Keratinocyte (primary cell): ENCODE data around the gene TEX13B. TPM values are rescaled to one million over a fixed set of nuclear protein-coding genes. Genes with fewer than 3 reads are reported as not detected.
A peak's percentile ranks its signal among the peaks of the same experiment; 100 is the strongest.

ENCODE experiments used
- DNase-seq: peaks from one replicate; pipeline ENCODE4 v3.0.0-alpha.2; 2011; ENCODE audit warnings: low read depth, missing footprints, low spot score
- FAIRE-seq: peaks from 2 replicates; lab custom pipeline; 2011; peaks lifted over from hg19 to GRCh38; lab: Jason Lieb, UNC
- H2AFZ ChIP-seq: 2 replicates; pipeline ENCODE4 v1.6.0; 2012; ENCODE audit warnings: low read length, control low read depth, inconsistent platforms; ENCODE audit not compliant: control insufficient read depth
- H3K27ac ChIP-seq: 2 replicates; pipeline ENCODE4 v1.5.1; 2011; ENCODE audit warnings: low read length; ENCODE audit not compliant: control insufficient read depth, insufficient read depth
- H3K27me3 ChIP-seq: 3 replicates; pipeline ENCODE4 v1.6.0; 2011; ENCODE audit warnings: low read length; ENCODE audit not compliant: control insufficient read depth, insufficient read depth; ENCODE audit errors: extremely low read depth
- H3K36me3 ChIP-seq, 2 experiments: 2 replicates in 1 of 2; 3 replicates in 1 of 2; pipeline ENCODE4 v1.5.1; 2011; ENCODE audit warnings: low read length in 2 of 2, mild to moderate bottlenecking in 1 of 2; ENCODE audit not compliant: control insufficient read depth in 2 of 2, insufficient read depth in 2 of 2; ENCODE audit errors: extremely low read depth in 1 of 2
- H3K4me1 ChIP-seq: 3 replicates; pipeline ENCODE4 v1.5.1; 2011; ENCODE audit warnings: low read length; ENCODE audit not compliant: control insufficient read depth, insufficient read depth; ENCODE audit errors: extremely low read depth
- H3K4me2 ChIP-seq: 3 replicates; pipeline ENCODE4 v1.6.0; 2011; ENCODE audit warnings: low read depth, low read length; ENCODE audit not compliant: control insufficient read depth, insufficient read depth; ENCODE audit errors: extremely low read depth
- H3K4me3 ChIP-seq, 3 experiments: fragments of 200-600 bp in 1 of 3; sonication (generic) in 1 of 3; 2 replicates in 2 of 3; 3 replicates in 1 of 3; pipeline ENCODE4 v1.5.1; 2011 to 2016; ENCODE audit warnings: low read length in 3 of 3, mild to moderate bottlenecking in 3 of 3, control low read depth in 2 of 3, inconsistent platforms in 1 of 3, low read depth in 1 of 3, mixed read lengths in 1 of 3, mixed run types in 1 of 3, moderate library complexity in 1 of 3; ENCODE audit not compliant: control insufficient read depth in 2 of 3, insufficient read depth in 2 of 3; ENCODE audit errors: extremely low read depth in 1 of 3
- H3K79me2 ChIP-seq: 2 replicates; pipeline ENCODE4 v1.6.0; 2012; ENCODE audit warnings: low read length; ENCODE audit not compliant: control insufficient read depth, insufficient read depth
- H3K9ac ChIP-seq: 3 replicates; pipeline ENCODE4 v1.6.0; 2011; ENCODE audit warnings: low read length; ENCODE audit not compliant: control insufficient read depth, insufficient read depth; ENCODE audit errors: extremely low read depth
- H3K9me1 ChIP-seq: 3 replicates; pipeline ENCODE4 v1.6.0; 2011; ENCODE audit warnings: low read length; ENCODE audit not compliant: control insufficient read depth, insufficient read depth; ENCODE audit errors: extremely low read depth
- H3K9me3 ChIP-seq: 2 replicates; pipeline ENCODE4 v1.5.1; 2012; ENCODE audit warnings: low read depth, low read length; ENCODE audit not compliant: control insufficient read depth
- H4K20me1 ChIP-seq: 3 replicates; pipeline ENCODE4 v1.6.0; 2011; ENCODE audit warnings: low read length; ENCODE audit not compliant: control insufficient read depth, insufficient read depth; ENCODE audit errors: extremely low read depth
- CTCF ChIP-seq, 3 experiments: IDR thresholded peaks in 1 of 3; conservative IDR thresholded peaks in 1 of 3; optimal IDR thresholded peaks in 1 of 3; 2 replicates in 2 of 3; 3 replicates in 1 of 3; pipeline versions ENCODE3 to v1.5.1; 2011; ENCODE audit warnings: low read length in 3 of 3, mild to moderate bottlenecking in 3 of 3, moderate library complexity in 2 of 3, control low read depth in 1 of 3, inconsistent platforms in 1 of 3; ENCODE audit not compliant: insufficient read depth in 2 of 3; ENCODE audit errors: extremely low read depth in 1 of 3
- EZH2 ChIP-seq: IDR thresholded peaks from one replicate; pipeline ENCODE4 v1.6.1; 2012; ENCODE audit warnings: inconsistent platforms, mild to moderate bottlenecking, low read length, moderate library complexity
- dilution Hi-C: fragments of 300-500 bp; cut with MboI; formaldehyde crosslinking; loops from one replicate; pipeline ENCODE4 v1.7.0; 2020; ENCODE audit warnings: low sequenced_read_pairs; ENCODE audit not compliant: extremely low pct_ligation_motif_present
- polyA plus RNA-seq, 5 experiments: library from polyadenylated mRNA; depleted of rRNA in 3 of 5; stranded (reverse) in 3 of 5; stranded (forward) in 1 of 5; unstranded in 1 of 5; fragments of >200 nt; gene quantifications; 1 replicate in 1 of 5; 2 replicates in 3 of 5; 3 replicates in 1 of 5; pipeline versions ENCODE4 v1.2.1 to v1.2.3, GENCODE V29; 2011 to 2012; ENCODE audit warnings: missing spikeins in 2 of 5, low read depth in 1 of 5, low replicate concordance in 1 of 5

The TEX13B gene
- polyA plus RNA-seq, 1 donor (not counting 4 experiments of a cell fraction or from before 2014, with no cell fraction given), result not detected

- no peak for TF ChIP-seq EZH2
- peak; percentile 45 to 59 (median 51) for TF ChIP-seq CTCF (optimal IDR thresholded peaks at IDR 0.05 in 1 of 3, IDR thresholded peaks at IDR 0.05 in 1 of 3, conservative IDR thresholded peaks at IDR 0.05 in 1 of 3; ENCODE audit: extremely low read depth in 1 of 3, insufficient read depth in 2 of 3, low read length in 3 of 3)
- Histone ChIP-seq H3K4me2 (no peak overlapping the region), H3K9me1 (no peaks in the 10 kb centered on the region), H3K9ac (no peak overlapping the region), H3K4me3 (no peak overlapping the region), H4K20me1 (no peaks in the 10 kb centered on the region), H2AFZ (no peak overlapping the region), H3K27me3 (peaks cover 3% of the 10 kb centered on the region), H3K27ac (no peak overlapping the region), H3K36me3 (peaks cover 5 to 6% of the 10 kb centered on the region in 2 experiments), H3K4me1 (no peaks in the 10 kb centered on the region), H3K79me2 (no peaks in the 10 kb centered on the region), H3K9me3 (no peaks in the 10 kb centered on the region)
- FAIRE-seq (no peak), DNase-seq (no peak)
- dilution Hi-C loops, result no loop called here
Observed at GRCh38 chrX:107978707-107979307, 3.4 kb downstream of the TEX13B start.

DNA sequence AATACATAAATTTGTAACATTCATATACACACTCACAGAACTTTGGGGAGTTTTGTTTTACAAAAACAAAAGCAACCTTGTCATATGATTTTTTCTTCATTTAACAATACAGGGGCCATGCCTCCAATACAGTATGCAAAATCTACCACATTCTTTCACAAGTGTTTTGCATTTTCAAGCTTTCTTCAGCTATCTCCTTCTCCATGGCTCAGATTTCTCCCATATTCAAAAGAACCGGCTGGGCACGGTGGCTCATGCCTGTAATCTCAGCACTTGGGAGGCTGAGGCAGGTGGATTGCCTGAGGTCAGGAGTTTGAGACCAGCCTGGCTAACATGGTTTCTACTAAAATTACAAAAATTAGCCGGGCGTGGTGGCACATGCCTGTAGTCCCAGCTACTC, 4.1 kb downstream of the TEX13B start:
- Histone ChIP-seq H3K27me3 (peaks cover 3% of the 10 kb centered on the region), H4K20me1 (no peaks in the 10 kb centered on the region), H3K9me1 (no peaks in the 10 kb centered on the region), H3K36me3 (peaks cover 5 to 6% of the 10 kb centered on the region in 2 experiments), H3K4me1 (no peaks in the 10 kb centered on the region), H3K9ac (no peak overlapping the region), H3K79me2 (no peaks in the 10 kb centered on the region), H3K27ac (no peak overlapping the region), H3K4me2 (no peak overlapping the region), H3K4me3 (no peak overlapping the region), H3K9me3 (no peaks in the 10 kb centered on the region), H2AFZ (no peak overlapping the region)
- FAIRE-seq (no peak), DNase-seq (no peak)
- TF ChIP-seq EZH2 (no peak), CTCF (optimal IDR thresholded peaks at IDR 0.05 in 1 of 3, IDR thresholded peaks at IDR 0.05 in 1 of 3, conservative IDR thresholded peaks at IDR 0.05 in 1 of 3; ENCODE audit: extremely low read depth in 1 of 3, insufficient read depth in 2 of 3, low read length in 3 of 3) (no peak)
- dilution Hi-C loops, result no loop called here
